RPMI7951 (cell line): ENCODE results near the gene PPP1CC. TPM values are rescaled to one million over a fixed set of nuclear protein-coding genes. Genes with fewer than 3 reads are reported as not detected.
"Not testable (repeated sequence)": the region's sequence is repeated elsewhere in the genome, so short reads cannot be mapped to it uniquely, and the experiment has no call there.

Source experiments
- DNase-seq: peaks from one replicate; pipeline ENCODE4 v3.0.0-alpha.2; 2012; ENCODE audit warnings: low read depth
- total RNA-seq: library from RNA; depleted of rRNA; stranded (reverse); fragments of >200 nt; shearing (Covaris generic); gene quantifications from 2 replicates; pipeline ENCODE4 v1.2.3, GENCODE V29; 2014; rRNA removed

PPP1CC gene
- 138 and 148 TPM in 2 replicates for total RNA-seq

- DNase-seq = peak; percentile 91
Measured at GRCh38 chr12:110742718-110743570, at the start of gene PPP1CC. Gene PPP1CC (minus strand): TSS chr12:110742891. CDS start chr12:110742707, 184 bp downstream.

GRCh38 chr12:110791589-110791988 lies 48.9 kb upstream of the PPP1CC start:
- peak; percentile 13 for DNase-seq

GRCh38 chr12:110790301-110790700 lies 47.6 kb upstream of the PPP1CC start:
- peak; percentile 17 for DNase-seq

- no peak for DNase-seq
Measured at GRCh38 chr12:110786012-110786411, 43.3 kb upstream of the PPP1CC start.

- no peak for DNase-seq
Measured at GRCh38 chr12:110785240-110785639, 42.5 kb upstream of the PPP1CC start.

GRCh38 chr12:110782922-110783321 lies 40.2 kb upstream of the PPP1CC start:
- no peak for DNase-seq

GRCh38 chr12:110782094-110782493 lies 39.4 kb upstream of the PPP1CC start:
- no peak for DNase-seq

- no peak for DNase-seq
Measured at GRCh38 chr12:110780448-110780847, 37.8 kb upstream of the PPP1CC start.

- DNase-seq = no peak
Measured at GRCh38 chr12:110778833-110779577, 36.3 kb upstream of the PPP1CC start.

- no peak for DNase-seq
Measured at GRCh38 chr12:110776410-110776809, 33.7 kb upstream of the PPP1CC start.

- no peak for DNase-seq
Measured at GRCh38 chr12:110775997-110776396, 33.3 kb upstream of the PPP1CC start.

- no peak for DNase-seq
Measured at GRCh38 chr12:110774824-110775223, 32.1 kb upstream of the PPP1CC start.

- no peak for DNase-seq
Measured at GRCh38 chr12:110768960-110769359, 26.3 kb upstream of the PPP1CC start.

GRCh38 chr12:110767863-110768262 lies 25.2 kb upstream of the PPP1CC start:
- DNase-seq = no peak

- peak; percentile 16 for DNase-seq
Measured at GRCh38 chr12:110766311-110767154, 23.8 kb upstream of the PPP1CC start.

- not testable (repeated sequence) for DNase-seq
Measured at GRCh38 chr12:110765572-110765971, 22.9 kb upstream of the PPP1CC start.

- no peak for DNase-seq
Measured at GRCh38 chr12:110765111-110765510, 22.4 kb upstream of the PPP1CC start.

- DNase-seq = no peak
Measured at GRCh38 chr12:110763583-110763982, 20.9 kb upstream of the PPP1CC start.

- DNase-seq = no peak
Measured at GRCh38 chr12:110762891-110763290, 20.2 kb upstream of the PPP1CC start.

GRCh38 chr12:110760204-110760609 lies 17.5 kb upstream of the PPP1CC start:
- no peak for DNase-seq

GRCh38 chr12:110758922-110759321 lies 16.2 kb upstream of the PPP1CC start:
- no peak for DNase-seq

GRCh38 chr12:110756611-110757010 lies 13.9 kb upstream of the PPP1CC start:
- peak; percentile 81 for DNase-seq
